SKM-1 (cell line): ENCODE results near the gene UFSP2.
"Not testable (repeated sequence)": the region's sequence is repeated elsewhere in the genome, so short reads cannot be mapped to it uniquely, and the experiment has no call there.

ENCODE experiments used
- DNase-seq: peaks from one replicate; lab custom pipeline; 2025; ENCODE audit not compliant: unreplicated experiment; lab: John Stamatoyannopoulos, UW

The UFSP2 gene

DNA sequence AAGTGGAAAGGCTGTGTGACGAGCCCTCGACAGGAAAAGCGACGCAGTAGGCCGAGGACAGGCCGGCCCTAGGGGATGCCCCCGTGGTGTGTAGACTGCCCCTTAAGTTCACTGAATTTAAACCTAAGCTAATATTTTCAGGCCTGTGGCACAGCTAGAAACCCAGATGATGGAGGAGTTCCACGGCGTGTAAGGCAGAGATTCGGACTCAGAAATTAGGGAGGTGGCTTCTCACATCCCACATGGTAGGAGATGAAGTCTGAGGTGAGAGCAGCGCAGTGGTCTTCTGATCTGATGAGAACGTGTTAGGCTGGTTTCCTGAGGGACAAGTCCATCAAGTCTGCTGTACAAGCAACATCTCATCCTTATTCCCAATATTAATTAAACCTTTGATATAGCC, 37.8 kb downstream of the UFSP2 start:
- DNase-seq = no peak

DNA sequence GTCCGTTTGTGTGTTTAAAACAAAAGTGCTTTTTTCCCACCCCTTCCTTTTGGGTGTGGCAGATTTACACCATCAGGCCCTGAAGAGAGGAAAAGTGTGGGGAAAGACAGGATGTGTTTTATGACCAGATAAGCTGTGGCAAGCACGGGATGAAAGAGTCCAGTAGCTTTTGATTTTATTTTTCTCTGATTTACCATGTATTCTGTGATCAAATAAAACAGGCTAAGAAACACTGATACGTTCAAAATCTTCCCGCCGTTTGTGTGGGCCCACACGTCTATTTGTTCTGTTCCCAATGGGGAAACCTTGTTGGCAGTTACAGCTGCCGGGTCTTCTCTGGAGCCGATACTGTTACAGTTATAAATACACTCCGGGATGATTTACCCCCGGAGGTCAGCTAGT, 40.8 kb downstream of the UFSP2 start:
- no peak for DNase-seq

DNA sequence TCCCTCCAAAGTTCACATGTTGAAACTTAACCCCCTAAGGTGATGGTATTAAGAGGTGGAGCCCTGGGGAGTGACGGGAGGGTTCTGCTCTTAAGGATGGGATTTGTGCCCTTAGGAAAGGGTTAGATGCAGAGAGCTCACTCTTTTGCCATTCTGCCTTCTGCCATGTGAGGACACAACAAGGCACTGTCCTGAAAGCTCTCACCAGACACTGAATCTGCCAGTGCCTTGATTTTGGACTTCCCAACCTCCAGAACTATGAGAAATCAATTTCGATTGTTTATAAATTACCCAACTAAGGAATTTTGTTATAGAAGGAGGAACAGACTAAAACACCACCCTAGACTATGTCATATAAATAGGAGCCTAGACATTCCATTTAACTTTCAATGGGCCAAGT, 41.7 kb downstream of the UFSP2 start:
- DNase-seq = no peak

DNA sequence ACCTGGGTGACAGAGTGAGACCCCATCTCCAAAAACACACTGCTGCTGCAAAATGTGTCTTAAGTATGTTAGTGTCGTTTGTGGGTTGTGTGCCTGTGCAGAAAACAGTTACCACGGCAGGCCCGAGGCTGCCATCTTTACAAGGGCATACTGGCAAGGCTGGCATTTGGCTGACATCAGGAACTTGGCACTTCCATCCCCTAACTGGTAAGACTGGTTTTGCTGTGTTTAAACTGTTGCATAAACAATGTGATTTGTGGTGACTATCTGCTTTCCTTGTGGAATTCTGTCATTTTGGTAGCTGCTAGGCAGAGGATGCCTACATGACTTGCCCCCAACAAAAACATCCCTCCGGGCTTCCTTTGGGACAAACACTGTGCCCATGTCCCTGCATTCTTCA, 42.3 kb downstream of the UFSP2 start:
- DNase-seq = no peak

DNA sequence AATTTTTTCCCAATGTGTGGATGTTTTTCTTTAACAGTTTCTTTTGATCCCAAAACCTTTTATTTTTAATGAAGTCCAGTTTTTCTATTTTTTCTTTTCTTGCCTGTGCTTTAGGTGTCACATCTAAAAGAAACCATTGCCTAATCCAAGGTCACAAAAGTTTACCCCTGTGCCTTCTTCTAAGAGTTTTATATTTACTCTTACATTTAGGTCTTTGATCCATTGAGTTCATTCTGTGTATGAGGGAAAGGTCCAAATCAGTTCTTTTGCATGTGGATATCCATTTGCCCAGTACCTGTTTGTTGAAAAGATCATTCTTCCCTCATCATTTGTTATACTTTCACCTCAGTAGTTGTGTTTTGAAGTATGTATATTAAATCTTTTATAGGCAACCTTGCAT, 43.0 kb downstream of the UFSP2 start:
- no peak for DNase-seq

DNA sequence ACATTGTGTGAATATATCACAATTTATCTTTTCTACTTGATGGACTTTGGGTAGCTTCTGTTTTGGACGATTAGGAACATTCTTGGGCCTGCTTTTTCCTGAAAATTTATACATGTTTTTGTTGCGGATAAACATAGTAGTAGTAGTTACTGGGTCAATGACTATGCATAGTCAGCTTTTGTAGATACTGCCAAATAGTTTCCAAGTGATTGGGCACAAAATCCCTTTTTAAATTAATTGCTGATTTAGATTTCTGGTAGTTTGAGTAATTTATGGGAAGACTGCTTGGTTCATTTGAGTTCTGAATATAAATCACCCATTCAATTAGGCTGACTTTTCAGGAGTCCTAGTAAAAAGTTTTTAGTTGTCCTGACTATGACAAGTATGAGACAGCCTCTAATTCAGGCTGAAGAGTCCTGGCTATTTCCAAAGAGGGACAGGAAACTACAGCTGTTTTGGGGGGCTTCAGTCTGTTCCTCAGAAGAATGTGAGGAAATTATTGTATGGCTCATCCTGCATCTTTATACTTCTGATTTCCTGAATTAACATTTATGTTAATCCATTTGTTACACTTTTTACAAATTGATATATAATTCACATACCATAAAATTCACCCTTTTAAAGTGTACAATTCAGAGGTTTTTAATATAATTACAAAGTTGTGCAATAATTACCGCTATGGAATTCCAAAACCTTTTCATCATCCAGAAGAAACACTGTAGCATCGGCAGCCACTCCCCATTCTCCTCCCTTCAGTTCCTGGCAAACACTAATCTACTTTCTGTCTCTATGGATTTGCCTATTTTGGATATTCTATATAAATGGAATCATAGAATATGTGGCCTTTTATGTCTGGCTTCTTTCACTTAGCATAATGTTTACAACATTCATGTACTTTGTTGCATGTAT, 44.2 kb downstream of the UFSP2 start:
- no peak for DNase-seq

DNA sequence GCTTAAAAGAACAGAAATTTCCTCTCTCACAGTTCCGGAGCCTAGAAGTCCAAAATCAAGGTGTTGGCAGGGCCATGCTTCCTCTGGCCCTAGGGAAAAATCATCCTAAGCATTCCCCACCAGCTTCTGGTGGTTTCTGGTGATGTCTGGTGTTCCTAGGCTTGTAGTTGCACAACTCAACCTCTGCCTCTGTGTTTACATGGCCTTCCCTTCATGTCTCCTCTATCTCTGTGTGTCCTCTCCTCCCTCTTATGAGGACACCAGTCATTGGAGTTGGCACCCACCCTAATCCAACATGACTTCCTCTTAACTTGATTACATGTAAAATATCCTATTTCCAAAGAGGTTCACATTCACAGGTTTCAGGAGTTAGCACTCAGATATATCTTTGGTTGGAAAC, 45.4 kb downstream of the UFSP2 start:
- no peak for DNase-seq

DNA sequence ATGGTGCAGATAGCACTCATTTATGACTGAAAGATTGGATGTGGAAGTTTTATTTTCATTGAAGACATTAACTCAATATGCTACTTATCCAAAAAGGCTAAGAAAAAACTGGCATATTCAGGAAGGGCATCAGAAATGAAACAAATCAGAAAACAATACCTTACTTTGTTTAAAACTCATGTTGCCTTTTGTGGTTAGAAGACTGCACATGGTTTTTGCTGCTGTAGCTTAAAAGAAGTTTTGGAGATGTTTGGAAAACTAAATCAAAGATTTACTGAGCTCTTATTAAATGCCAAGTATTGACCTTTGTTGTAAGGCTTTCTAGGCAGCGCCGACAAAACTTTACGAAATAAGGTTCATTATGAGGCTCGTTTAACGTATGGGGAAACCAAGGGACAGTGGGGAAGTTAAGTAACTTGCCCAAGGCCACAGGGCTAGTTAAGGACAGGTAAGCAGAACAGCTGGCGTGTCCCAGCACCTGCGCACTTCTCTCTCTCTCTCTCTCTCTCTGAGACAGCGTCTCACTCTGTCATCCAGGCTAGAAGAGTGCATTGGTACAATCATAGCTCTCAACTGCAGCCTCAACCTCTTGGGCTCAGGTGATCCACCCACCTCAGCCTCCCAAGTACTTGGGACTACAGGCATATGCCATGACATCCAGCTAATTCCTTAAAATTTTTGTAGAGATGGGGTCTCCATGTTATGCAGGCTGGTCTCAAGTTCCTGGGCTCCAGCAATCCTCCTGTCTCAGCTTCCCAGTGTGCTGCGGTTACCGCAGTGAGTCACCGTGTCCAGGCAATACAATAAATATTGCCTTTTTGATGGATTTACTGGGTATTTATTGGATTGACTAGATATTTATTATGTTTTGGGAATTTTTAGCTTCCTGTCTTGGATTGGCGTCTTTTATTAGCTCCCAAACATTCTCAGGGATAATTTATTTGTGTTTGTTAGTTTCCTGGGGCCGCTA, 46.2 kb downstream of the UFSP2 start:
- no peak for DNase-seq

DNA sequence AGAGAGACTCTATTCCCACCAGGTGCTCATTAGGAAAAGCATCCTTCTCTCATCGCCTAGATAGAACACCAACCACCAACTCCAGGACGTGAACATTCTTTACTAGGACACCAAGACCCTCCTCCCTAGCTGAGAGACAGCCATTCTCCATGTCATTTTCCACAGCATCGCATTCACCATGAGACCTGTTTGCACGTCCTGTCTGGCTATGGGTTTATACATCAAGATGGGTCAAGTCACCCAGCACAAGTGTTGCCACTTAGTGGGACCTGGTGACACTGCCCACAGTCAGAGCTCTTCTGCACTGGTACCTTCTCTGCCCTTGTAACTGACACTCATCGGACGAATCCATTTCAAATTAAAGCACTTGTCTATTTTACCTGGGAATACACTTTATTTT, 47.5 kb downstream of the UFSP2 start:
- DNase-seq = no peak

DNA sequence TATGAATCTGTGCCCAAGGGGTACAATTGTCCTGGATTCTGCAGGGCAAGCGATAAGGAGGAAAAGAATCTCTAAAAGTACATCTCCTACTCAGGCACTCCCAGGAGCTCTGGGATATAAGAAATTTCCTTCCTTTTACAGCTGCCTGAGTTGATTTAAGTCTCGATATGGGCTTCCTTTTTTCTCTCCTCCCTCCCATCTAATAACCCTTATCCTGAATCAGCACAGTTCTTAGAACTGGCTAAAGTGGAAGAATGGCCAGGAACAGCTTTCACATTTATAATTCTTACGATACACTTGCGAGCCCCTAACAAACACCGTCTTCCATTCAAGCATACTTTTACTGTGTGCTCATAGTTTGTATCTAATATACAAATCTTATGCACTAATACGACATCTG, 51.2 kb downstream of the UFSP2 start:
- DNase-seq = no peak

DNA sequence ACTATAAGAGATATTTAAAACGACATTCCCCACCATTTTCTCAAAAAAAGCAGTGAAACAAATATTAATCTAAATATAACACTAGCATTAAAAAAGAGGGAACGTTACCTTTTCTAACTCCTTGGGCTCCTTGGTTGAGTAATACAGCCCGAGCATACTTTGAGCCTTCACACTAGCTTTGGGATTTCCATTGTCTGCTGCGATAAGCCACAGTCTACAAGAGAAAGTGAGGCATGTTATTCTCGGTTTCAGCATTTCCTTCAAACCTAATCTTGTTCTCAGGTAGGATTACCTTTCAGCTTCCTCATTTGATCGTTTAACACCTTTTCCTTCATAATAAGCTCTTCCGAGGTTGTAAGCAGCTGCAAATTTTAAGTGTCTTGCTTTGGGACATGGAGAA, 51.7 kb downstream of the UFSP2 start:
- no peak for DNase-seq

DNA sequence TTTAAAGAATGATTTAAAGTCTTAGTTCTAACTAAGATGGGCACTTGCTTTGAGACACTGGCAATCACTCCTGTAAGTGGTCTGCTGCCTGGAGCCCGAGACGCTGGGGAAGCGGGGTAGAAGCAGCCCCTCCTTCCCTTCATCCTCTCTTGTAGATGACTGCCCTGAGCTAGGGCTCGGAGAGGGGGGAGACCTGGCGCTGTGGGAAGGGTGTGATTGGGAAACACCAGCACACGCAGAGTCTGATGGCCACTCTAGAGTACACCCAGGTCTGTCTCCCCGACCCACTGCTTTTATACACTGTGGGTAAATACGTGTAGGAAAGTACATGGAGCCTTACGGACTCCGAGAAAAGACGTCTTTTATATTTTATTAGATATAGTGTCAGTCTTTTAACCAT, 54.1 kb downstream of the UFSP2 start:
- DNase-seq = no peak

DNA sequence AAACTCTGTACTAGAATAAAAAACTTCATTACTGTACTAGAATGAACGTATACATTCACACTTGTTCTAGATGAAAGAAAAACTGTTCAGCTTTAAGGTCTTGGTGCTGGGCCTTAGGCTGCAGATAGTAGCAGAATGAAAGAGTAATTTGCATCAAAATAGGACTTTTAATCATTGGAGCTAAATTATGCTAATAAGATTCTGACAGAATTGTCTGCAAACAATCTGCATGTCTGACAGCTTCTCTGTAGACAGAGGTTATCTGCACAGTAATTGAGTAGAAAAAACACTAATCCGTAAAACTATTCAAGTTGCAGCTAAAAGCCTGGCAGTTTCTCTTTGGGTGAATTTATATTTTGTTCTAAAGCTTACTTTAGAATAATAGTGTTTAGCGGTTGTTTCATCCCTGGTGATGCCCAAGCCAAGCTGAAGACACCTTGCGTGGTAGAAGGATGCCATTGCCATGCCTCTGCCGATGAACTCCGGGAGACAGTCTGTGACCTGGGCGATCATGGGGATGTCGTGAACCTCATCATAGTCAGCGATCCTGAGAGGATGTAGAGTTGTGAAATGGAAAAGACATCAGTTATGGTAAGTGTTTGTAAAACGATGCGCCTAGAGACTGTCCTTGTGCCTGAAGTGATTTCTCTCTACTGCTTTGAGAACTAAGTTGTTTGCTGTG, 55.4 kb downstream of the UFSP2 start:
- no peak for DNase-seq

DNA sequence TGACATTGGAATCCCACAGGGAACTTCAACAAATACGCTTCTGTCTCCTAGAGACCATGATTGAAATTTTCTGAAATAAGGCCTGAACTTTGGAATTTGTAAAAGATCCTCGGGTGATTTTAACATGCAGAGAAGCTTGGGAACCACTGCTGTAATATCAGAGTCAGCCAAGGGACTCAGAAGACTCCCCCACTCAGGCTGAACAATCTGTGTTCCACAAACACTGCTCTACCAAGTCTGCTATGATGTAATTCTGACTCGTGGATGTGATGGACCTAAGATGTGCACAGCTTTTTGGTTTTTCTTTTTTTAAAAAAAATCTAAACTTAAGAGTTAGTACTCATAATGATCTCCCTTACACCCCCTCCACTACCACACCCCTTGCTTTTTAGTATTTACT, 56.0 kb downstream of the UFSP2 start:
- no peak for DNase-seq

DNA sequence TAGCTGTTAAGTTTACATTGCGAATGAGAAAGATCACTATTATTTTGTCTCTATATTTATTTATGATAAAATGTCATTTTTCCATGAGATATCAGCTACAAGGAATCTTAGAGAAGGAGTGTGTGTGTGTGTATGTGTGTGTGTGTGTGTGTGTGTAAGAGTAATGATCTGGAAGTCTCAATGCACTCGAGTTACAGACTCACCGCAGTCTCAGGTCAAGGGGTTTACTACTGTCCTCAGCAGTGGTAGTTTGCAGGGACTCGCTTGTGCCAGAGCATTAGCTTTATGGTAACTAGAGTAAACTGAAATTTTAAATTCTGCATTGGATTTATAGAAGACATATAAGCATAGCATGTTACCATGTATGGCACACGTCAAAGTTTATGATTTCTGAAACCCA, 60.9 kb downstream of the UFSP2 start:
- no peak for DNase-seq

DNA sequence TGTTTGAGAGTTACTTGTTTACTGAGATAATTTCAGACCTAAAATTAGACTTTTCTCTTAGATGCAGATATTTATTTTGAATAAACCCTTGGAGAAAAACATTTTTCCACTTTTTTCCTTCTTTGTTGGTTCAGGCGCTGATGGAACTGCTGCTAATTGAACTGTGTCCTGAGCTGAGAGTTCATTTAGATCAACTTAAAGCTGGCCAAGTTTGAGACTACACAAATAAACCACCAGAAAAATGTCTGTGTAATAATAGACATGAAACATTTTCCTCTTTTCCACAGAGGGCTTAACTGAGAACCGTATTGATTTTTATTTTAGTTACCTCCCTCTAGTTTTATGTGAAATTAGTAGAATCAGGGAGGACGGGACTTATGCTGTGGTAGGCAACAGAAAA, 62.5 kb downstream of the UFSP2 start:
- no peak for DNase-seq

DNA sequence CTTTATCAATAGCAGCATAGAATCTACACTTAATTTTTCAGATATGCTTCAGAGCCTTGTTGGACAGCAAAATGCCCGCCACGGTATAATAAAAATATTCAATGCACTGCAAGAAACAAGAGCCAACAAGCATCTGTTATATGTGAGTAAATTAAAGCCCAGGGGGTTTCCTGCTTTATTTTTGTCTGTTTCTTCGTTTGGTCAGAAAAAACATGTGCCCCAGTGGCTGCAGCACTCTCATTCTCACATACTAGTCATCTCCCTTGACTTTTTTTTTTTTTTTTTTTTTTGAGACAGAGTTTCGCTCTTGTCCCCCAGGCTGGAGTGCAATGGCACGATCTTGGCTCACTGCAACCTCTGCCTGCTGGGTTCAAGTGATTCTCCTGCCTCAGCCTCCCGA, 63.2 kb downstream of the UFSP2 start:
- not testable (repeated sequence) for DNase-seq

DNA sequence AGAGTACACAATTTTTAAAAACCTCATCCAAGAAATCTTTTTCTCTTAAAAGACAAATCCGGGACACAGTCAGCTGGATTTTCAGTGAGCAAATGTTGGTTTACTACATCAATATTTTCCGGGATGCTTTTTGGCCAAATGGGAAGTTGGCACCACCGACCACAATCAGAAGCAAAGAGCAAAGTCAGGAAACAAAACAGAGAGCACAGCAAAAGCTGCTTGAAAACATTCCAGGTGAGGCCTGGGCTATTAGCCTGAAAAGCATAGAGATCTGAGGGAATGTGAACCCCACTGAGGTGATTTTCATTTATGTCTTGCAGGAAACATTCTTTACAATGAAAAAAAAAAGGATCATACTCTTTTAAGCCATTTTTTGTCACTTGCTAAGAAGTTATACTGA, 63.9 kb downstream of the UFSP2 start:
- DNase-seq = no peak

DNA sequence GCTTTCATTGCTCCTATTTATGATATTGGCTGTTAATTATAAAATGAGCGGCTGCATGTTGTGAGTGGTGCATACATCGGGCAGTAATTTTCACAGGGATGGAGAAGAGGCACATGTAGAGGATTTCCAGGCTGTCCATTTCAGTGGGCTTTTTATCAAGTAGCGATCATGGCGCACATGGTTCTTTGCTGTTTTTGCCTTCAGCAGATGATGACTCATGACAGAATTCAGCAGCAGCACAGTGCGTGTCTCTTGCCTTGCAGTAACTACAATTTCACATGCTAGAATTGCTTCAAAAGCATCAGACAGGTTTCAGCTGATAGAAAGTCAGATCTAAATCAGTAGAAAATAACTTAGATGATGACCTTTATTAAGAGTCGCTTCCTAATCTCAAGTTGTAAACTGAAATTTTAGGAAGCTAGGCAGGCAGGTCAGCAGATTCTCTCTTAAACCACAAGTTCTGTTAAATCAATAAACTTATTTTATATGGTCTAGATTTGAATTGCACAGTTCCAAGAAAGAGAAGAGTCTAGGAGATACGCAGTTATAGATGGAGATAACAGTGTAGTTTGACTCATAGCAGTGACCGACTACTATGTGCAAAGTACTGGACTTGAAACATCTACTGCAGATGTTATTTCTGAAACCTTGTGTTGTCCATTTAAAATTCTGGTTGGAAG, 65.9 kb downstream of the UFSP2 start:
- DNase-seq = no peak

DNA sequence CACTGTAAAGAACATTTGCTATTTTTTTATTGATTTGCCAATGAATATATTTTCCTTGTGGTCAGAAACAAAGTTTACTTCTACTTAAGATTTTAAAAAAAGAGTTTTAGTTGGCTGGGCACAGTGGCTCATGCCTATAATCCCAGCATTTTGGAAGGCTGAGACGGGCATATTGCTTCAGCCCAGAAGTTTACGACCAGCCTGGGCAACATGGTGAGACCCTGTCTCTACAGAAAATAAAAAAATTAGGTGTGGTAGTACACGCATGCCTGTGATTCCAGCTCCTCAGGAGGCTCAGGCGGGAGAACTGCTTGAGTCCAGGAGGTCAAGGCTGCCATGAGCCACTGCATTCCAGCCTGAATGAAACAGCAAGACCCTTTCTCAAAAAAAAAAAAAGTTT, 66.8 kb downstream of the UFSP2 start:
- no peak for DNase-seq

DNA sequence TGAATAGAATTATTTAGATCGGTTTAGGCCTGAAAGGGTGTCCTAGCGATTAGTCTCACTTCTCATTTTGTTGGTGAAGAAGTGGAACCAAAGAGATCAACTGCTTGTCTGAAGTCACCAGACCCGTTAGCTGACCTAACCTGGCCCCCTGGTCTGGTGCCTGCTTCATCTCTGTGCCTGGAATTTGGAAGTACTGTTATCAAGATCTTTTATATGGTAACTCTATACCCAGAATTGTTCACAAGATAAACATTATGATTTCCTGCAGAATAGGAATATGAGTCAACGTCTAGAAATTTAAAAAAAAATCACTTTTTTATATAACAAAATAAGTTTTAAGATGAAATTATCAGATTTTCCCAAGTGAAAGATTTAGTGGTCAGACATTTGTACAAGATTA, 67.2 kb downstream of the UFSP2 start:
- DNase-seq = no peak
